Breast epithelium (tissue), 4 donors: ENCODE results near the gene YOD1. TPM values are rescaled to one million over a fixed set of nuclear protein-coding genes. Genes with fewer than 3 reads are reported as not detected.
A peak's percentile ranks its signal among the peaks of the same experiment; 100 is the strongest.

ENCODE experiments used
- DNase-seq, 2 donors: peaks; one replicate each; pipeline ENCODE4 v3.0.0-alpha.2; 2019; ENCODE audit warnings: low spot score in 2 of 2
- H3K27ac ChIP-seq, 2 donors: fragments of 200-600 bp; sonication (generic) in 1 of 2; one replicate each; pipeline ENCODE4 v1.5.1; 2016 to 2019; ENCODE audit warnings: mild to moderate bottlenecking in 1 of 2
- H3K27me3 ChIP-seq, 2 donors: fragments of 200-600 bp; sonication (generic) in 1 of 2; one replicate each; pipeline versions ENCODE4 v1.5.1 to v1.6.0; 2017 to 2019; ENCODE audit warnings: control low read depth in 1 of 2, mild to moderate bottlenecking in 1 of 2
- H3K36me3 ChIP-seq: fragments of 200-600 bp; one replicate; pipeline ENCODE4 v1.5.1; 2019
- H3K4me1 ChIP-seq, 2 donors: fragments of 200-600 bp; sonication (generic); one replicate each; pipeline ENCODE4 v1.5.1; 2016 to 2019; ENCODE audit warnings: control low read depth in 1 of 2
- H3K4me3 ChIP-seq, 3 donors: fragments of 200-600 bp; sonication (generic); 1 replicate in 2 of 3; 2 replicates in 1 of 3; pipeline ENCODE4 v1.5.1; 2016 to 2019; ENCODE audit warnings: mild to moderate bottlenecking in 3 of 3, moderate library complexity in 2 of 3
- H3K9me3 ChIP-seq, 2 donors: fragments of 200-600 bp; sonication (generic) in 1 of 2; one replicate each; pipeline ENCODE4 v1.5.1; 2016 to 2019; ENCODE audit warnings: control low read depth in 1 of 2
- CTCF ChIP-seq, 3 donors: fragments of 450-650 bp; IDR thresholded peaks; one replicate each; pipeline ENCODE4 v1.5.1; 2016 to 2017; ENCODE audit warnings: antibody characterized with exemption in 3 of 3, mild to moderate bottlenecking in 3 of 3, moderate library complexity in 3 of 3
- POLR2A ChIP-seq: fragments of 450-650 bp; IDR thresholded peaks from one replicate; pipeline ENCODE4 v1.6.1; 2016; ENCODE audit warnings: antibody characterized with exemption, mild to moderate bottlenecking, moderate library complexity
- POLR2AphosphoS5 ChIP-seq, 3 donors: sonication (generic); formaldehyde crosslinking; IDR thresholded peaks; one replicate each; pipeline ENCODE4 v1.6.1; 2017; ENCODE audit warnings: antibody characterized with exemption in 3 of 3
- intact Hi-C: fragments of 100-400 bp; cut with DNase I; formaldehyde crosslinking; loops from one replicate; pipeline ENCODE4 v1.15.1; 2023; ENCODE audit warnings: low total_unique reads
- total RNA-seq, 3 donors: library from RNA; depleted of rRNA; stranded (reverse); fragments of >200 nt; gene quantifications; one replicate each; pipeline ENCODE4 v1.1.0, GENCODE V29; 2016

Gene YOD1
- total RNA-seq, 3 donors from 2014 or later: 6.9 to 13.3 (median 9.2) TPM

GRCh38 chr1:207019161-207019560 lies 31.8 kb downstream of the YOD1 start:
- no peak for TF ChIP-seq CTCF (IDR thresholded peaks at IDR 0.05)
- no peak for TF ChIP-seq POLR2AphosphoS5 (IDR thresholded peaks at IDR 0.05)
- no peak for TF ChIP-seq POLR2A

GRCh38 chr1:207018707-207019106 lies 32.3 kb downstream of the YOD1 start:
- Histone ChIP-seq H3K9me3 (no peaks in the 10 kb centered on the region), H3K36me3 (no peaks in the 10 kb centered on the region), H3K27me3 (no peaks in the 10 kb centered on the region), H3K27ac (peak overlapping the region; percentile 33 to 93), H3K4me3 (no peak overlapping the region), H3K4me1 (peaks cover 0 to 5% of the 10 kb centered on the region in 2 donors)
- no peak for TF ChIP-seq CTCF (IDR thresholded peaks at IDR 0.05)
- TF ChIP-seq POLR2A: no peak
- TF ChIP-seq POLR2AphosphoS5 (IDR thresholded peaks at IDR 0.05): no peak
- intact Hi-C loops: no loop called here
- DNase-seq: no peak

More at GRCh38 chr1:207019161-207019560, 31.8 kb downstream of the YOD1 start:
- H3K4me1 ChIP-seq: peaks cover 0 to 5% of the 10 kb centered on the region in 2 donors
- no peak overlapping the region for H3K4me3 ChIP-seq
- no peak for DNase-seq
- H3K36me3 ChIP-seq: no peaks in the 10 kb centered on the region
- H3K27me3 ChIP-seq: no peaks in the 10 kb centered on the region
- H3K27ac ChIP-seq: peak overlapping the region; percentile 33 to 93
- H3K9me3 ChIP-seq: no peaks in the 10 kb centered on the region
- intact Hi-C loops: no loop called here

GRCh38 chr1:207017615-207018559 lies 33.1 kb downstream of the YOD1 start:
- Histone ChIP-seq H3K27me3 (no peaks in the 10 kb centered on the region), H3K27ac (peak overlapping the region; percentile 39 to 93), H3K4me3 (no peak overlapping the region), H3K4me1 (peaks cover 0 to 5% of the 10 kb centered on the region in 2 donors), H3K36me3 (no peaks in the 10 kb centered on the region), H3K9me3 (no peaks in the 10 kb centered on the region)
- DNase-seq: peak in 1 of 2 donors; percentile 77
- TF ChIP-seq POLR2AphosphoS5 (IDR thresholded peaks at IDR 0.05) (peak in 1 of 3 donors; percentile 57), CTCF (IDR thresholded peaks at IDR 0.05) (no peak)
- intact Hi-C loops: no loop called here

GRCh38 chr1:207015791-207016190 lies 35.2 kb downstream of the YOD1 start:
- H3K4me3 ChIP-seq: no peak overlapping the region
- intact Hi-C loops: no loop called here
- H3K27ac ChIP-seq: no peak overlapping the region
- peaks cover 0 to 5% of the 10 kb centered on the region in 2 donors for H3K4me1 ChIP-seq
- DNase-seq: no peak
- TF ChIP-seq POLR2A (no peak), CTCF (IDR thresholded peaks at IDR 0.05) (no peak), POLR2AphosphoS5 (IDR thresholded peaks at IDR 0.05) (no peak)
- H3K36me3 ChIP-seq: no peaks in the 10 kb centered on the region
- no peaks in the 10 kb centered on the region for H3K9me3 ChIP-seq
- no peaks in the 10 kb centered on the region for H3K27me3 ChIP-seq

- Histone ChIP-seq H3K4me3 (no peak overlapping the region), H3K9me3 (no peaks in the 10 kb centered on the region), H3K36me3 (no peaks in the 10 kb centered on the region), H3K27me3 (no peaks in the 10 kb centered on the region), H3K27ac (no peak overlapping the region), H3K4me1 (peaks cover 0 to 5% of the 10 kb centered on the region in 2 donors)
- intact Hi-C loops: no loop called here
- TF ChIP-seq POLR2A: no peak
- no peak for TF ChIP-seq CTCF (IDR thresholded peaks at IDR 0.05)
- no peak for TF ChIP-seq POLR2AphosphoS5 (IDR thresholded peaks at IDR 0.05)
- DNase-seq: no peak
Measured at GRCh38 chr1:207014728-207015127, 36.3 kb downstream of the YOD1 start.
